ENCODE data around the gene FBXO15. TPM values are rescaled to one million over a fixed set of nuclear protein-coding genes. Genes with fewer than 3 reads are reported as not detected.
A peak's percentile ranks its signal among the peaks of the same experiment; 100 is the strongest.

The FBXO15 gene
- total RNA-seq, 1 experiment from 2014 or later, result 0.41 TPM

DNA sequence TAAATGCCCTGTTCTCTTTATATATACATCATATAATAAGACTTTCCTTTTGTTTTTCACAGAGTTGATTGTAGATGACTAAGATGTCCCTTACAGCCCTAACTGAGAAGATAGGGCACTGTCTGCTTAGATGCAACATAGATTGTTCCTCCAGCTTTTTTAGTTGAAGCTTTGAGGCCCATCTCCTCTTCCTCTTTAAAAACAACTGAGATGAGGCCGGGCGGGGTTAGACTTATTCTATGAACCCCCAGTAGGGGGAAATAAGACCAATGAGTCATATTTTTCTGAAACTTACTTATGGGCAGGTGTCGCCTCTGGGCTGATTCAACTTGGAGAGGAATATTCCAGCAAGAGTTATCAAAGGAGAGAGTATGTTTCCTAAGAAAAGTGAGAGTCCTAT is 84.6 kb downstream of the FBXO15 start:
- DNase-seq (ENCODE audit: low spot score), result no peak

DNA sequence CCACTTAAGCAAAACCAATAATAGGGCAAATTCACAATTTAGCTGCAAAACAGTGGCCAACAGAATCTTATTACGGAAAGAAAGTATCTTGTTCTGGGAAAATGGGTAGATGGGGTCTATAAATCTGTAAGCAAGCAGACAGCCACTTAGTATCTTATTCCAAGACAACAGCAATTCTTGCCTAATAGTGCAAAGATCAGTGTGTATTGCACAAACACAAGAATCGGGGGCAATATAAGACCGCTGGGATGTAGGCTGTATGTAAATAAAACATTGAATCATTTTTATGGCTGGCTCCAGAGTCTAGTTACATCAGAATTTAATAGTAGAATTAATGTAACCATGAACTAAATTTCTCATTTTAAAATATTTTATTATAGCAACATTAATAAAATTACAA is 85.6 kb downstream of the FBXO15 start:
- DNase-seq (ENCODE audit: low spot score), result no peak

DNA sequence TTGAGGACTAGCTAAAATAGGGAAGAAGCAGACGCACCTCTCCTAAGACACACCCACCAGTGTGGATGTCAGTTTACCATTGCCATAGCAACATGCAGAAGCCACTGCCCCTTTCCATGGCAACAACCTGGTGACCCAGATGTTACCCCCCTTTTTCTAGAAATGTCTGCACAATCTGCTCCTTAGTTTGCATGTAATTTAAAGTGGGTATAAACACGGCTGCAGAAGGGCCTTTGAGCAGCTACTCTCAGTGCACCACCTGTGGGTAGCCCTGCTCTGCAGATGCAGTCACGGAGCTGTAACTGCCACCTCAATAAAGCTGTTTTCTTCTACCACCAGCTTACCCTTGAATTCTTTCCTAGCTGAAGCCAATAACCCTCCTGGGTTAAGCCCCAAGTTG is 87.1 kb downstream of the FBXO15 start:
- no peak for DNase-seq (ENCODE audit: low spot score)

- no peak for DNase-seq (ENCODE audit: low spot score)
These were observed 96.8 kb downstream of the FBXO15 start for GRCh38 chr18:74050807-74051206.

GRCh38 chr18:74040459-74041332 is 106.9 kb downstream of the FBXO15 start:
- peak; percentile 6 for DNase-seq (ENCODE audit: low spot score)

GRCh38 chr18:74040008-74040407 is 107.6 kb downstream of the FBXO15 start:
- no peak for DNase-seq (ENCODE audit: low spot score)

DNA sequence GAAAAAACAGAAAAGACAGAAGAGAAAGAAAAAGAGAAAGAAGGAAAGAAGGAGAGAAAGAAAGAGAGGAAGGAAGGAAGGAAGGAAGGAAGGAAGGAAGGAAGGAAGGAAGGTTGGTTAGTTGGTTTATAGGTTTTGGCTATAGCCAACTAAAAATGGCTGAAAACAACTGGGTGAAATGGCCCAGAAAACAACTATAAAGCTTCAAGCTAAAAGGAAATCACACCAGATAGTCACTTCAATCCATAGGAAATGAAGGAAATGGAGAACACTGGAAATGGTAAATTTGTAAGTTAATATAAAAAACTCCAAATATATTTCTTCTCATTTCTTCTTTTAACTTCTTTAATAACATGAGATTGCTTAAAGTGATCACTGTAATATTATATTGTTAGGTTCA is 118.5 kb downstream of the FBXO15 start:
- no peak for DNase-seq (ENCODE audit: low spot score)

Other genes starting within 250 kb of the FBXO15 start
- 29.2 and 38.6 TPM in 2 replicates for gene TIMM21, start 689 bp upstream of the FBXO15 start, total RNA-seq (2014; rRNA removed; shearing (Covaris generic))
- 8.6 and 10.6 TPM in 2 replicates for gene CYB5A, start 144.1 kb upstream of the FBXO15 start, total RNA-seq (2014; rRNA removed; shearing (Covaris generic))
- gene C18orf63, start 168.0 kb upstream of the FBXO15 start, total RNA-seq (2014; rRNA removed; shearing (Covaris generic)), result not detected in 2 replicates